Measurements from ENCODE around the gene CMSS1.

Gene CMSS1

DNA sequence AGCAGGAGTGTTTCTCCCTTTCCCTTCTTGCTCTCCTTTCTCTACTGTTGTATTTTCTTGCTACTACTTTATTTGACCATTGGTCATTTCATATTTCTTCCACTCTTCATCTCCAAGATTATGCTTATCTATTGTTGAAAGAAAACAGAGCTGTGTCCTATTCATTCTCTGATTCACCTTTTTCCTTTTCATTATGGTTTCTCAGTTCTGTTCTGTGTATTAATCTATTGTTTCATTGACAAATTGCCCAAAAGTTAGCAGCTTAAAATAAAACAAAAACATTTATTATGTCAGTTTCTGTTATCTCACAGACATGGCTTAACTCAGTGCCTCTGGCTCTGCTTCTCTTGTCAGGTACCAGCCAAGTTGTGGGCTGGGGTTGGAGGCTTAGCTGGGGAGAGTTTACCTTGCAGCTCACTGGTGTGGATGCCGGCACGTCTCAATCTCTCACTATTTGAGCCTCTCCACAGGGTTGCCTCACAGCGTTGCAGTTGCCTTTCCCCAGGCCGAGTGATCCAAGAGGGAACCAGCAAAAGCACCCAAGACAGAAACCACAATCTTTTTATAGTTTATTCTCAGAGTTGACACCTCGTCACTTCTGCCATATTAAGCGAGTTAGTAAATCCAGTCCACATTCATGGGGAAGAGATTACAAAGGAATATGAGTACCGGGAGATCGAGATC is 333.5 kb downstream of the CMSS1 start:
- DNase-seq (ENCODE audit: low read depth), result no peak
- TF ChIP-seq, protein P1, sequence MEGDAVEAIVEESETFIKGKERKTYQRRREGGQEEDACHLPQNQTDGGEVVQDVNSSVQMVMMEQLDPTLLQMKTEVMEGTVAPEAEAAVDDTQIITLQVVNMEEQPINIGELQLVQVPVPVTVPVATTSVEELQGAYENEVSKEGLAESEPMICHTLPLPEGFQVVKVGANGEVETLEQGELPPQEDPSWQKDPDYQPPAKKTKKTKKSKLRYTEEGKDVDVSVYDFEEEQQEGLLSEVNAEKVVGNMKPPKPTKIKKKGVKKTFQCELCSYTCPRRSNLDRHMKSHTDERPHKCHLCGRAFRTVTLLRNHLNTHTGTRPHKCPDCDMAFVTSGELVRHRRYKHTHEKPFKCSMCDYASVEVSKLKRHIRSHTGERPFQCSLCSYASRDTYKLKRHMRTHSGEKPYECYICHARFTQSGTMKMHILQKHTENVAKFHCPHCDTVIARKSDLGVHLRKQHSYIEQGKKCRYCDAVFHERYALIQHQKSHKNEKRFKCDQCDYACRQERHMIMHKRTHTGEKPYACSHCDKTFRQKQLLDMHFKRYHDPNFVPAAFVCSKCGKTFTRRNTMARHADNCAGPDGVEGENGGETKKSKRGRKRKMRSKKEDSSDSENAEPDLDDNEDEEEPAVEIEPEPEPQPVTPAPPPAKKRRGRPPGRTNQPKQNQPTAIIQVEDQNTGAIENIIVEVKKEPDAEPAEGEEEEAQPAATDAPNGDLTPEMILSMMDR (conservative IDR thresholded peaks at IDR 0.05; ENCODE audit: low read depth, low read length), result no peak

DNA sequence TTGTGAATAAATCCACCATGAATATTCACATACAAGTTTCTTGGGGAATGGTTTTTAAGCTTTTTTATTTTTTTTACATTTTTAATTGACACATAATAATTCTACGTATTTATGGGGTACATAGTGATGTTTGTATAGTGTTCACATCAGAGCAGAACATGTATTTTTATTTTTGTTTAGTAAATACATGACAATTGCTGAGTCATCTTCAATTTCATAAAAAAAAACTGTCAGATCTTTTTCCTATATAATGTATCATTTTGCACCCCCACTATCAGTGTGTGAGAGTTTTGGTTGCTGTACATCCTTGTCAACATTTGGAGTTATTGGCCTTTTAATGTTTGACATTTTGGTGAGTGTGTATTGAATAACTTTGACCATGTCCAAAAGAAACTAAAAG is 336.5 kb downstream of the CMSS1 start:
- no peak overlapping the region for H3K4me3 ChIP-seq (ENCODE audit: low read length)
- TF ChIP-seq, protein P1 (conservative IDR thresholded peaks at IDR 0.05; ENCODE audit: low read depth, low read length), result no peak
- DNase-seq (ENCODE audit: low read depth), result no peak

More for the DNA sequence above, 333.5 kb downstream of the CMSS1 start:
- no peak overlapping the region for H3K4me3 ChIP-seq (ENCODE audit: low read length)

DNA sequence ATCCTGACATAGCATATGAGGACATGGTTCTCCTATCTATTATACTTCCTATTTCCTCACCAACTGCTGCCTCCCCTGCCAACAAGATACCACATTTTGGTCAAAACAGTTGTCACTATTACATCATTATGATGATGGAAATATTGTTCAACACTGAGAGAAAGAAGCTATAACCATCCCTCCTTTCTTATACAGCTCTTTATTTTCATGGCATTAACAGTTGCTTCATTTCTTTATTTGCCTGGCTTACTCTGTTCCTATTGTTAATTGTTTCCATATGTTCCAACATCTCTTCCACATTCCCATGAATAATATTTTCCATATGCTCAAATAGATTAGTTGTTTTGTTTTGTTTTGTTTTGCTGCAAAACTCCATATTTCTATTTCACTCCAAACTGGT is 337.5 kb downstream of the CMSS1 start:
- TF ChIP-seq, protein P1 (conservative IDR thresholded peaks at IDR 0.05; ENCODE audit: low read depth, low read length), result no peak
- no peak for DNase-seq (ENCODE audit: low read depth)
- H3K4me3 ChIP-seq (ENCODE audit: low read length), result no peak overlapping the region

DNA sequence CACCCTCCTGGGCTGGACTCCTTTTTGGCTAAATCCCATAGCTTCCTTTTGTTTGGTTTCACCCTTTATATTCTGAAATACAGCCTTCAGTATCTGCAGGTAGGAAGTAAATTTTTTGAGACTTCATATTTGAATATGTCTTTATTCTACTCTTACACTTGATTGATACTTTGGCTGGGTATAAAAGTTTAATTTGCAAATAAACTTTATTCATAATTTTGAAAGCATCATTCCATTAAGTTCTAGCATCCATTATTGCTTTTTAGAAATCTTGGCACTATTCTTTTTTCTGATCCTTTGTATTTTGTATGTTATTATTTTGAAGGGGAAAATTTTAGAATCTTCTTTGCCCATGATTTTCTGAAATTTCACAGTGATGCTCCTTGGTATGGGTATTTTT is 337.9 kb downstream of the CMSS1 start:
- H3K4me3 ChIP-seq (ENCODE audit: low read length), result no peak overlapping the region
- TF ChIP-seq, protein P1 (conservative IDR thresholded peaks at IDR 0.05; ENCODE audit: low read depth, low read length), result no peak
- no peak for DNase-seq (ENCODE audit: low read depth)

DNA sequence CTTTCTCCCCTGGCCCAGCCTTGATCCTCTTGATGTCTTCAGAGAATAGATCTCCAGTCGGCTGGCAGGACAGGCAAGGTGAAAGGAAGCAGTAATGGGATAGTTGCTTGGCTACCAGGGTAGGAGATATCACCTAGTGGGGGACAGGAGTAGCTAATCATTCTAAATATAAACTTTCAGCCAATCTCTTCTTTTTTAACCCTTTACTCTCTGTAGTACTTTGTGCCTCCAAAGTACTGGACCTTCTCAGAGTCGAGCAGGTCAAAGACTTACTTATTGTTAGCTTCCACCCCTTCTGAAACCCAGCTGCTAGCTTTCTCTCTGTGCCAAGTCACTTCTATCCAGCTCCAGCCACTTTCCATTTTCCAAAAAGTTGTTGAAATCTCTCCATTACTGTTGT is 340.0 kb downstream of the CMSS1 start:
- DNase-seq (ENCODE audit: low read depth), result no peak
- H3K4me3 ChIP-seq (ENCODE audit: low read length), result no peak overlapping the region
- TF ChIP-seq, protein P1 (conservative IDR thresholded peaks at IDR 0.05; ENCODE audit: low read depth, low read length), result no peak

DNA sequence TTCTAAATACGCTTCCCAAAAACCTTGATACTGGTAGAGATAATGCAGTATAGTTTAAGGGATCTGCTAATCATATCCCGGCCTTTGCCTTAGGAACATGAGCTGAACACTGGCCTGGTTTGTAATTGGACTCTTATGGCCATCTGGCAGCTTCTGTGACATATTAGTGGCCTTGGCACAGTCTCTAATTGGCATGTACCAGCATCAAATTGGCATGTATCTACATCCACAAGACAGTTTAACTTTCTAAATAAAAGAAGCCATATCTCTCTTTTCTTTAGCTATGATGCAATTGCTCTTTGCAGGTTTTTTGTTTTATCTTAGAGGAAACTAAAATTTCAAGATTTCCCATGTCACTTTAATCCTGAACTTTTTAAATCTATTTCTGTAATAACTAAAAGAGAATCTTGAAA is 341.3 kb downstream of the CMSS1 start:
- H3K4me3 ChIP-seq (ENCODE audit: low read length), result no peak overlapping the region
- DNase-seq (ENCODE audit: low read depth), result no peak
- TF ChIP-seq, protein P1 (conservative IDR thresholded peaks at IDR 0.05; ENCODE audit: low read depth, low read length), result no peak
